Retinal pigment epithelial cell (primary cell): ENCODE results near the gene A1BG.

Experiments
- DNase-seq: peaks from one replicate; pipeline ENCODE4 v3.0.0-alpha.2; 2010; ENCODE audit warnings: low read depth
- H3K4me3 ChIP-seq: 2 replicates; pipeline ENCODE4 v1.5.1; 2011; ENCODE audit warnings: mild to moderate bottlenecking, low read length, control low read depth, moderate library complexity
- CTCF ChIP-seq: conservative IDR thresholded peaks from 2 replicates; pipeline ENCODE4 v1.5.1; 2011; ENCODE audit warnings: low read depth, low read length, control low read depth, inconsistent platforms

The A1BG gene

GRCh38 chr19:58352760-58353671 is at the start of gene A1BG:
Gene A1BG, minus strand, starts transcription at chr19:58353492. Its CDS starts 55 bp downstream, at chr19:58353437.
- DNase-seq: no peak
- no peak within 1 kb of the TSS for H3K4me3 ChIP-seq
- TF ChIP-seq CTCF: no peak

GRCh38 chr19:58401840-58402421 is 48.6 kb upstream of the A1BG start:
- TF ChIP-seq CTCF: no peak
- no peak for DNase-seq

GRCh38 chr19:58400916-58401839 is 47.9 kb upstream of the A1BG start:
- DNase-seq: peak; percentile 97
- peak; percentile 2 for TF ChIP-seq CTCF
- H3K4me3 ChIP-seq: peak overlapping the region; percentile 76

More at GRCh38 chr19:58401840-58402421, 48.6 kb upstream of the A1BG start:
- peak overlapping the region; percentile 76 for H3K4me3 ChIP-seq

- no peak for DNase-seq
- no peak for TF ChIP-seq CTCF
- H3K4me3 ChIP-seq: peak overlapping the region; percentile 61
Measured at GRCh38 chr19:58400316-58400915, 47.1 kb upstream of the A1BG start.

- TF ChIP-seq CTCF: no peak
- H3K4me3 ChIP-seq: no peak overlapping the region
- no peak for DNase-seq
Measured at GRCh38 chr19:58399903-58400302, 46.6 kb upstream of the A1BG start.

GRCh38 chr19:58398545-58398944 is 45.3 kb upstream of the A1BG start:
- no peak overlapping the region for H3K4me3 ChIP-seq
- DNase-seq: no peak
- no peak for TF ChIP-seq CTCF
